ENCODE measurements around the gene RHBDF1.

DNA sequence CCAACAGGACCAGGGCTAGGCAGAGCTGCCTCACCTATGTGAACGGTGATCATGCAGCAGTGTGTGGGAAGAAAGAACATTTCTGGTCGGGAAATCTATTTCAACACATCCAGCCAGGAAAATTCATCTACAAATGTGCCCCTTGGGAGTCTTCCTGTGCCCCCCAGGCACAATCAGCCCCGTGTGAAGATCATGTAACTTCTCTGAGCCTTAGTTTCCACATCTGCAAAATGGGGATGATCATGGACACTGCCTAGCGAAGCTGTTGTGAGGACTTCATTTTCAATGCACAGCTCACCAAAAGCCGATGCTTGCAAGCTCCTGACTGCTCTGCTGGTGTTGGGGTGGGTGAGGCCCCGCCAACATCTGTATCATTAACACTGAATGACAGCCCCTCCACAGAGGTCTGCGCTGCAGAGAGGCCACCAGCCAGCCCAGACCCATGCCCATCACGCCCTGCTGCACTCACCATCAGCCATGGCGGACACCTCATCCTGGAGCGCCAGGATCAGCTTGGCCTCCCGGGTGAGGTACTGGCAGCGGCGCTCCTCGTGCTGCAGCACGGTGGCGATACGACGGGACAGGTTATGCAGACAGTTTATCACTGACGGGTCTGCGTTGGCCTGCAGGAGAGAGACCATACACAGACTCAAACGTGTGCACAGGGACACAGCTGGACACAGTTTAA is 39.9 kb upstream of the RHBDF1 start:
- no peak for TF ChIP-seq CEBPB (IDR thresholded peaks at IDR 0.05)
- no peak for TF ChIP-seq HOXB5 (CRISPR knock-in tag; IDR thresholded peaks at IDR 0.05)
- TF ChIP-seq JUNB (IDR thresholded peaks at IDR 0.05): no peak
- TF ChIP-seq, protein P1, sequence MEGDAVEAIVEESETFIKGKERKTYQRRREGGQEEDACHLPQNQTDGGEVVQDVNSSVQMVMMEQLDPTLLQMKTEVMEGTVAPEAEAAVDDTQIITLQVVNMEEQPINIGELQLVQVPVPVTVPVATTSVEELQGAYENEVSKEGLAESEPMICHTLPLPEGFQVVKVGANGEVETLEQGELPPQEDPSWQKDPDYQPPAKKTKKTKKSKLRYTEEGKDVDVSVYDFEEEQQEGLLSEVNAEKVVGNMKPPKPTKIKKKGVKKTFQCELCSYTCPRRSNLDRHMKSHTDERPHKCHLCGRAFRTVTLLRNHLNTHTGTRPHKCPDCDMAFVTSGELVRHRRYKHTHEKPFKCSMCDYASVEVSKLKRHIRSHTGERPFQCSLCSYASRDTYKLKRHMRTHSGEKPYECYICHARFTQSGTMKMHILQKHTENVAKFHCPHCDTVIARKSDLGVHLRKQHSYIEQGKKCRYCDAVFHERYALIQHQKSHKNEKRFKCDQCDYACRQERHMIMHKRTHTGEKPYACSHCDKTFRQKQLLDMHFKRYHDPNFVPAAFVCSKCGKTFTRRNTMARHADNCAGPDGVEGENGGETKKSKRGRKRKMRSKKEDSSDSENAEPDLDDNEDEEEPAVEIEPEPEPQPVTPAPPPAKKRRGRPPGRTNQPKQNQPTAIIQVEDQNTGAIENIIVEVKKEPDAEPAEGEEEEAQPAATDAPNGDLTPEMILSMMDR (IDR thresholded peaks at IDR 0.05): no peak
- TF ChIP-seq, protein P2, sequence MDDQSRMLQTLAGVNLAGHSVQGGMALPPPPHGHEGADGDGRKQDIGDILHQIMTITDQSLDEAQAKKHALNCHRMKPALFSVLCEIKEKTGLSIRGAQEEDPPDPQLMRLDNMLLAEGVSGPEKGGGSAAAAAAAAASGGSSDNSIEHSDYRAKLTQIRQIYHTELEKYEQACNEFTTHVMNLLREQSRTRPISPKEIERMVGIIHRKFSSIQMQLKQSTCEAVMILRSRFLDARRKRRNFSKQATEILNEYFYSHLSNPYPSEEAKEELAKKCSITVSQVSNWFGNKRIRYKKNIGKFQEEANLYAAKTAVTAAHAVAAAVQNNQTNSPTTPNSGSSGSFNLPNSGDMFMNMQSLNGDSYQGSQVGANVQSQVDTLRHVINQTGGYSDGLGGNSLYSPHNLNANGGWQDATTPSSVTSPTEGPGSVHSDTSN (IDR thresholded peaks at IDR 0.05): no peak
- TF ChIP-seq RAD21 (conservative IDR thresholded peaks at IDR 0.05 in 1 of 2, IDR thresholded peaks at IDR 0.05 in 1 of 2): no peak
- no peak for TF ChIP-seq RCOR1 (IDR thresholded peaks at IDR 0.05; ENCODE audit: low read depth, low read length)
